ENCODE data around the gene CCDC183.

CCDC183 gene

GRCh38 chr9:136820971-136821825 is 25.1 kb downstream of the CCDC183 start:
- Mint-ChIP-seq H3K27me3 (no peaks in the 10 kb centered on the region), H3K27ac (peak overlapping the region in 1 of 2 donors; percentile 90), H3K4me3 (peak overlapping the region; percentile 37 to 77), H3K9me3 (no peaks in the 10 kb centered on the region), H3K4me1 (peaks cover 13% of the 10 kb centered on the region)
- DNase-seq (no peak), ATAC-seq (peak; percentile 51)

DNA sequence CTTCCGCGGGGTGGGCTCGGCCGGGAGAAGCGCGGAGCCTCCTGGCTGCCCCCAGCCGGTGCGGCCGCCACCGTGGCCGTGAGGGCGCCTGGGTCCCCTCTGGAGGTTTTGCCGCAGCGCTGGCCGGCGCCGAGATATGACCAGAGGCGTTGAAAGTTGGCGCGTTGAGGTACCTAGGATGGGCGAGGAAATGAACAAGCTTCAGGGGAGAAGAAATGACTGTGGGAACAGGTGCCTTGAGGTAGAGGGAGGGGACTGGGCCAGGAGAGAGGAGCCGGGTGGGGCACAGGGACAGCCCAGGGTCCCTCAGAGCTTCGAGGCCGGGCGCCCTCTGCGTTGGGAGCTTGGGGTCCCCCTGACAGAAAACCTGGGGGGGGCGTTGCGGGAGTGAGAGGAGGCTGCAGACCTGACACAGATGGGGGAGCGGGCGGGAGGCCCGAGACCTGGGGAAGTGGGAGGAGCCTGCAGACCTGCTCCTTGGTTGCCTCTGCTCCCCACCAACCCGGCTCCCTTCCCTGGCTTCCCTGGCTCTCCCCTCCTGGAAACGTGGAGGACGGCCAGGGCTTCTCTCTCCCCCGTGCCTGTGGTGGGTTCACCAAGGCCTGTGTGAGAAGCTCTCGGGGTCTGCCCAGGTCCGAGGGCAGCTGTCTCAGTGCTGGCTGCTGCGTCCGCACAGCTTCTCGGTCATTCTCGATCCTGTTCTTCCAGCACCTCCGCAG is 25.8 kb downstream of the CCDC183 start:
- Mint-ChIP-seq H3K27me3 (no peaks in the 10 kb centered on the region), H3K9me3 (no peaks in the 10 kb centered on the region), H3K4me3 (peak overlapping the region in 1 of 2 donors; percentile 33), H3K27ac (no peak overlapping the region), H3K4me1 (peaks cover 11% of the 10 kb centered on the region)
- ATAC-seq (no peak), DNase-seq (no peak)

DNA sequence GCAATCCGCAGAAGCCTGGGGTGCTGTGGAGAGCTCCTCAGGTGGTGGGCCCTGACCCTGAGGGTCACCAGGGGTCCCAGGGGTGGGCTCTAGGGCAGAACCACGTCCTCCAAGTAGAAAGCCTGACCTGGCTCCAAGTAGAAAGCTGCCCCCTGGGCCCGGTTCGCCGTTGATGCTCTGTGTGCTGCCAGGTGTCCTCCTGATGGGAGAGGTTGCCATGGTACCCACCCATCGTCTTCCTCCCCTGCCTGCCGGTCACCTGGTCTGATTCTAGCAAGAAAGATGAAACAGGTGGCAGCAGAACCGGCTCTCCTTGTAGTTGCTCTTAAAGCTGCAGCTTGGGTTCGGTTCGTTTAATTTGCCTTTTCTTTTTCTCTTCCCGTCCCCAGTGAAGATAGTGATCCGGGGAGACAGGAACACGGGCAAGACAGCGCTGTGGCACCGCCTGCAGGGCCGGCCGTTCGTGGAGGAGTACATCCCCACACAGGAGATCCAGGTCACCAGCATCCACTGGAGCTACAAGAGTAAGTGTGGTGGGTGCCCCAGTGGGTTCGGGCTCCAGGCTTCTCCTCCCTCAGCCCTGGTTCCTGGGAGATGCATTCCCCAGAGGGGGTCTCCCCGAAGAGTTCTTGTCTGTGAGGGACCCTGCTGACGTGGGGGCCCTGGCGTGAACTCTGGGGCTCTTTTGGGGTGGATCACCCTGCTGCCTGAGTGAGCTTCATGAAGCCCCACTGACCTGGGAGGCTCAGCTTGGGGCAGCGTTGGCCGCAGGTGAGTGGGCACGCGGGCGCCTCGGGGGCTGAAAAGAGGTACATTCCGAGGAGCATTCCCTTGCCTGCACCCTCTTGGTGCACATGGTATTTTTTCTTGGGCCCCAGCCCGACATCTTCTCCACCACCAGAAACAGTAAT is 27.3 kb downstream of the CCDC183 start:
- DNase-seq, result no peak
- Mint-ChIP-seq H3K27ac (peak overlapping the region in 1 of 2 donors; percentile 67), H3K4me3 (no peak overlapping the region)

DNA sequence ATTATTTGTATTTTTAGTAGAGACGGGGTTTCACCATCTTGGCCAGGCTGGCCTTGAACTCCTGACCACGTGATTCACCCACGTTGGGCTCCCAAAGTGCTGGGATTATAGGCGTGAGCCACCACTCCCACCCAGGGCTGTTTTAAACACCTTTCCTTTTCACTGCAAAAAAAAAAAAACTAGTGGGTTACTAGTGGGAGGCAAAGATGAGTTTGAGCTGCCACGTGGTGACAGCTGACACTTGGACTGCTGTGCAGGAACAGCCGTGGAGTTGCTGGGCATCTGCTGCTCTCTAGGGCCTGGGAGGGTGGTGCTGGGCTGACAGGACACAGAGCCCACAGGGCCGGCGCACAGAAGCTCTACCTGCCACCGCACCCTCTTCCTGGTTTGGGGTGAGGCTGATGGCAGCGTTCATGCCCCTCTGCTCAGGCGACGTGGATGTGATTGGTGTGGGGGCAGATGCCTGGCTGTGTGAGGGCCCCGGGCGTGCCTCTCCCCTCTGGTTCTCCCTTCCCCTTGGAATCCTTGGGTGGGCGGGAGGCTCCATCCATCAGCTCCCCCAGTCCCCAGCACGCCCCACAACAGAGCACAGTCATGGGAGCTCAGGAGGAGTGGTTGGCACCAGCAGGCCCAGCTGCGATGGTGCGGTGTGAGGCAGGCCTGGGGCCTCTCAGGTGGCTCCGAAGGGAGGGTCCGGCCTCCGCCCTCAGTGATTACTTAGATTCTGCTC is 28.5 kb downstream of the CCDC183 start:
- H3K27ac Mint-ChIP-seq, result peak overlapping the region in 1 of 2 donors; percentile 6
- ATAC-seq, result peak; percentile 25
- H3K4me3 Mint-ChIP-seq, result no peak overlapping the region
- no peaks in the 10 kb centered on the region for H3K27me3 Mint-ChIP-seq
- H3K4me1 Mint-ChIP-seq, result peaks cover 8% of the 10 kb centered on the region
- H3K9me3 Mint-ChIP-seq, result no peaks in the 10 kb centered on the region
- no peak for DNase-seq

More for the DNA sequence above, 27.3 kb downstream of the CCDC183 start:
- ATAC-seq, result no peak
- H3K27me3 Mint-ChIP-seq, result no peaks in the 10 kb centered on the region
- no peaks in the 10 kb centered on the region for H3K9me3 Mint-ChIP-seq
- peaks cover 8% of the 10 kb centered on the region for H3K4me1 Mint-ChIP-seq

- no peaks in the 10 kb centered on the region for H3K9me3 Mint-ChIP-seq
- peaks cover 8% of the 10 kb centered on the region for H3K4me1 Mint-ChIP-seq
- no peak overlapping the region for H3K4me3 Mint-ChIP-seq
- no peaks in the 10 kb centered on the region for H3K27me3 Mint-ChIP-seq
- peak; percentile 47 for ATAC-seq
- no peak overlapping the region for H3K27ac Mint-ChIP-seq
- DNase-seq, result no peak
Observed at GRCh38 chr9:136825295-136826187, 29.4 kb downstream of the CCDC183 start.

DNA sequence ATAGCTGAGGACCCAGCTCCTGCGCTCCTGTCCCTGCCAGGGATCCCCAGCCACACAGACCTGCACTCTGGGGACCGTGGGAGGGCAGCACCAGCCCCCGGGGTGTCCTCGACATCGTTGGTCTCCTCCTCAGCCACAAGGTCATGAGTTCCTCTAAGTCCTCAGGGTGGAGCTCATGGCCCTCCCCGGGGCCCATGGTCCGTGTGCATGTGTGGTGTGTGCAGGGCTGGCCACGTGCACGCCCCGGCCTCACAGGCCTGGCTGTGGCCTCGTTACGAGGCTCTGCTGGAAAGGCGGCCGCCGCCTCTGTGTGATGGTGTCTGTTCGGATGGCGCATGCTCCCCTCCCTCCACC is 30.0 kb downstream of the CCDC183 start:
- H3K9me3 Mint-ChIP-seq, result no peaks in the 10 kb centered on the region
- H3K27me3 Mint-ChIP-seq, result no peaks in the 10 kb centered on the region
- no peak overlapping the region for H3K4me3 Mint-ChIP-seq
- DNase-seq, result no peak
- no peak for ATAC-seq
- no peak overlapping the region for H3K27ac Mint-ChIP-seq
- peaks cover 2% of the 10 kb centered on the region for H3K4me1 Mint-ChIP-seq

- Mint-ChIP-seq H3K27me3 (no peaks in the 10 kb centered on the region), H3K27ac (no peak overlapping the region), H3K4me1 (no peaks in the 10 kb centered on the region), H3K4me3 (no peak overlapping the region), H3K9me3 (no peaks in the 10 kb centered on the region)
- ATAC-seq, result no peak
- DNase-seq, result no peak
Observed at GRCh38 chr9:136826703-136827582, 30.8 kb downstream of the CCDC183 start.

GRCh38 chr9:136827794-136828473 is 31.8 kb downstream of the CCDC183 start:
- H3K27me3 Mint-ChIP-seq, result no peaks in the 10 kb centered on the region
- no peaks in the 10 kb centered on the region for H3K9me3 Mint-ChIP-seq
- no peaks in the 10 kb centered on the region for H3K4me1 Mint-ChIP-seq
- H3K4me3 Mint-ChIP-seq, result no peak overlapping the region
- no peak for ATAC-seq
- peak overlapping the region in 1 of 2 donors; percentile 27 for H3K27ac Mint-ChIP-seq
- no peak for DNase-seq

GRCh38 chr9:136828474-136829140 is 32.5 kb downstream of the CCDC183 start:
- Mint-ChIP-seq H3K4me1 (no peaks in the 10 kb centered on the region), H3K4me3 (no peak overlapping the region), H3K27ac (no peak overlapping the region), H3K9me3 (no peaks in the 10 kb centered on the region), H3K27me3 (no peaks in the 10 kb centered on the region)
- ATAC-seq (no peak), DNase-seq (no peak)

DNA sequence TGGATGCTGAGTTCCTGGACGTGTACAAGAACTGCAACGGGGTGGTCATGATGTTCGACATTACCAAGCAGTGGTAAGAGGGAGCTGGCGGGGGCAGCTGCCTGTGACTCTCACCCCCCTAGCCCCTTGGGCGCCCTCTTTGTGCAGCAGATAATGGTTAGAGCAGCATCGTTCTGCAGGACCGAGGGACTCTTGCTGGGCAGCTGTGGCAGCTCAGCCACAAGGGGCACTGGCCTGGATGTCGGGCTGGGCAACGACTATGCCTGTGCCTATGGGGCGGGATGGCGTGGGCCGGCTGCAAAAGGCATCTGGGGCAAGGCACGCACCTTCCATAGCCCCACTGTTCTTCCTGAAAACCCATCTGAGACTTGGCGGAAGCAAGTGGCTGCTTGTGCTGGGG is 33.3 kb downstream of the CCDC183 start:
- H3K9me3 Mint-ChIP-seq, result no peaks in the 10 kb centered on the region
- no peak overlapping the region for H3K4me3 Mint-ChIP-seq
- DNase-seq, result no peak
- H3K4me1 Mint-ChIP-seq, result no peaks in the 10 kb centered on the region
- ATAC-seq, result no peak
- no peaks in the 10 kb centered on the region for H3K27me3 Mint-ChIP-seq
- no peak overlapping the region for H3K27ac Mint-ChIP-seq

DNA sequence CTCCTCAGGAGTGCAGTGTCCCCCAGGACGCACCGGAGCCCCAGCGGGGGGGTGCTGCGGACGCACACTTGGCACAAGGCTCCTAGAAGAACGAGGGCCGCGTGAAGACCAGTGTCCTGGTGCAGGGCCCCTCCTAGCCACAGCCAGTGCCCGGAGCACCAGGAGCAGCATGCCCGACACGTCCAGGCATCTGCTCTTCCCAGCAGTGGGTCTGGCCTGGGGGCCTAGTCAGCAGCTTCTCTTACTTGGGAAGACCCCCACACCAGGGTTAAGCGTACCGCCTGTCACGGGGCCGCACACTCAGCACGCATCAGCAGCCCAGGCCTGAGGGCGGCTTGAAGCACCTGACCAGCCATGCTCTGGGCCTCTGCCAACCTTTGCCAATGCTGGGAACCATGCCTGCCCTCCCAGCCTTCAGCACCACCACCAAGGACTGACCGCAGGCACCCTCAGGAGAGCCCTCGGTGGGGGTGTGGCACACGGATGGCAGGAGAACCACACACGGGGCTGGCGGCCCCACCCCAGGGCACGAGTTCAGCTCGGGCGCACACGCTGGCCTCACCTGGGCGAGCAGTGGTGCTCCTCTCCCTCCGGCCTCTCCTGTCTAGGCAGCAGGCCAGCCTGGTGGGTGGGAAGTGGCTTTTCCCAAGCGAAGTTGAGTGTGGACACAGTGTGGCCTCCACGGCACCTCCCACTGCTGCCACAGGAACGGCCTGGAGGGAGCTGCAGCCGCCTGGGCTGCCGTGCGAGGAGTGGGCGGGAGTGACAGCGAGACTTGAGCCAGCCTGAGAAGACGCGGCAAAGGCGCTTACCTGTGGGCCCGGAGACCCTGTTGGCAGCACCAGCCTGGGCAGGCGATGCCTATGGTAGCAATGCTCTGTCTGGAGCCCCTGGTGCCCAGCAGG is 34.1 kb downstream of the CCDC183 start:
- Mint-ChIP-seq H3K27ac (no peak overlapping the region), H3K9me3 (no peaks in the 10 kb centered on the region), H3K4me3 (no peak overlapping the region), H3K4me1 (no peaks in the 10 kb centered on the region), H3K27me3 (no peaks in the 10 kb centered on the region)
- ATAC-seq (no peak), DNase-seq (no peak)

All from stimulated activated naive CD8-positive, alpha-beta T cell treated with anti-CD3 and anti-CD28 coated beads, Interleukin-15, amount 100 ng/mL, for 72 hours (primary cell).